Transverse colon (tissue), 4 donors: ENCODE measurements around the gene PNKD.

Experiments used
- CTCF ChIP-seq, 5 experiments: fragments of 200-600 bp in 3 of 5; fragments of 450-650 bp in 2 of 5; sonication (generic) in 3 of 5; IDR thresholded peaks; 1 replicate in 2 of 5; 2 replicates in 3 of 5; pipeline ENCODE4 v1.5.1; 2016 to 2017; ENCODE audit warnings: antibody characterized with exemption in 5 of 5, inconsistent platforms in 3 of 5, mild to moderate bottlenecking in 2 of 5, moderate library complexity in 1 of 5
- EP300 ChIP-seq: sonication (generic); formaldehyde crosslinking; IDR thresholded peaks from one replicate; pipeline ENCODE4 v1.6.1; 2017; ENCODE audit warnings: antibody characterized with exemption, low read depth
- POLR2A ChIP-seq: fragments of 450-650 bp; IDR thresholded peaks from one replicate; pipeline ENCODE4 v1.6.1; 2016; ENCODE audit warnings: antibody characterized with exemption, mild to moderate bottlenecking, moderate library complexity
- POLR2AphosphoS5 ChIP-seq, 3 donors: sonication (generic); formaldehyde crosslinking; IDR thresholded peaks; one replicate each; pipeline ENCODE4 v1.6.1; 2016; ENCODE audit warnings: antibody characterized with exemption in 3 of 3

DNA sequence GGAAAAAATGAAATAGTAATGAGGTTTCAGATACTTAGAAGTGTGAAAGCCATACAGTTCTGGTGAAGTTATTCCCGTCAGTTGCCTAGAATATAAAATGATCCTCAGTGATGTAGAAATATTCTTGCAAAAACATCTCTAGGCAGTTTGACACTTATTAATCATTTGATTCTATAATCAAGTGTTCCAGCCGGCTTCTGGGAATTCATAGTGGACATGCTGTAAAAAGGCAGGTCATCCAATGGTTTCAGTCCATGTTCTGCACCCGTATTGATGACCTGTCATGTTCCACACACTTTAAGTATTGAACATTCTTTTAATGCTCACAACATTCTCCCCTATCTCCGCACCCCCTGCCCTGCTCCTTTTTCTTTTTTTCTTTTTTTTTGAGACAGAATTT, 33.5 kb upstream of the PNKD start:
- TF ChIP-seq CTCF (IDR thresholded peaks at IDR 0.05): no peak
- TF ChIP-seq POLR2AphosphoS5 (IDR thresholded peaks at IDR 0.05): no peak
- no peak for TF ChIP-seq POLR2A
- no peak for TF ChIP-seq EP300
